K562 (cell line): ENCODE results near the gene LARP4B. TPM values are rescaled to one million over a fixed set of nuclear protein-coding genes. Genes with fewer than 3 reads are reported as not detected.

Source experiments
- ATAC-seq: fragments of 200-7000 bp; cut with Tn5 transposase; 3 replicates; pipeline ENCODE4 v1.9.1; 2020; ENCODE audit warnings: moderate library complexity
- BruUV-seq: library from RNA; stranded (reverse); fragments of 400-500 nt; replicated peaks from 2 replicates; lab custom pipeline; 2021; lab: Mats Ljungman, UMichigan
- CTCF ChIA-PET: fragments of 300-600 bp; formaldehyde crosslinking; extraction: SDS; loops from one replicate; lab custom pipeline; 2021; ENCODE audit warnings: low intra/inter-chr PET ratio; lab: Yijun Ruan, JAX
- POLR2A ChIA-PET: fragments of 300-600, 350-650 bp; sonication (Branson Sonifier 250); formaldehyde crosslinking; extraction: SDS; loops from one replicate; lab custom pipeline; 2021; ENCODE audit warnings: antibody characterized with exemption, inconsistent platforms; lab: Yijun Ruan, JAX
- DNase-seq, 4 experiments: peaks; one replicate each; pipeline versions ENCODE4 v3.0.0 to v3.0.0-alpha.2; 2011 to 2018; ENCODE audit warnings: low spot score in 3 of 4, mixed read lengths in 3 of 4; ENCODE audit errors: extremely low read depth in 1 of 4
- FAIRE-seq: peaks from 2 replicates; lab custom pipeline; 2011; peaks lifted over from hg19 to GRCh38; lab: Jason Lieb, UNC
- H2AFZ ChIP-seq: 2 replicates; pipeline ENCODE4 v1.6.0; 2011; ENCODE audit warnings: low read depth, low read length, control low read depth, inconsistent platforms
- H3K27ac ChIP-seq: fragments of 200-600 bp; 3 replicates; pipeline ENCODE4 v1.8.0; 2011; ENCODE audit warnings: low read depth, mild to moderate bottlenecking, control low read depth, inconsistent platforms, low read length, moderate library complexity, mixed read lengths; ENCODE audit errors: extremely low read depth
- H3K27me3 ChIP-seq, 2 experiments: fragments of 300-600 bp in 1 of 2; 2 replicates in 1 of 2; 3 replicates in 1 of 2; pipeline versions ENCODE4 v1.6.0 to v1.8.0; 2011; ENCODE audit warnings: inconsistent platforms in 2 of 2, low read length in 2 of 2, mild to moderate bottlenecking in 1 of 2, mixed read lengths in 1 of 2, moderate library complexity in 1 of 2; ENCODE audit not compliant: control insufficient read depth in 2 of 2, insufficient read depth in 2 of 2
- H3K36me3 ChIP-seq: fragments of 300-600 bp; 3 replicates; pipeline ENCODE4 v1.8.0; 2011; ENCODE audit warnings: mild to moderate bottlenecking, low read length, inconsistent platforms; ENCODE audit not compliant: control insufficient read depth, insufficient read depth
- H3K4me1 ChIP-seq, 2 experiments: fragments of 200-600 bp in 1 of 2; replicated peaks in 1 of 2; 2 replicates in 1 of 2; 3 replicates in 1 of 2; pipeline versions ENCODE4 v1.5.1 to v1.8.0; 2011; ENCODE audit warnings: inconsistent platforms in 2 of 2, low read length in 2 of 2, mild to moderate bottlenecking in 1 of 2, mixed read lengths in 1 of 2, moderate library complexity in 1 of 2; ENCODE audit not compliant: control insufficient read depth in 2 of 2, insufficient read depth in 2 of 2
- H3K4me2 ChIP-seq: 2 replicates; pipeline ENCODE4 v1.6.1; 2011; ENCODE audit warnings: low read length, control low read depth, inconsistent platforms, mixed read lengths; ENCODE audit not compliant: insufficient read depth
- H3K4me3 ChIP-seq: fragments of 200-600 bp; sonication (generic), shearing (Covaris generic); 2 replicates; pipeline ENCODE4 v1.5.1; 2016; ENCODE audit warnings: control low read depth, inconsistent platforms
- H3K79me2 ChIP-seq: fragments of 200-600 bp; 3 replicates; pipeline ENCODE4 v1.8.0; 2011; ENCODE audit warnings: low read length, inconsistent platforms; ENCODE audit not compliant: control insufficient read depth, insufficient read depth
- H3K9ac ChIP-seq, 2 experiments: 2 replicates each; pipeline versions ENCODE4 v1.6.0 to v1.6.1; 2011; ENCODE audit warnings: low read depth in 2 of 2, low read length in 2 of 2, control low read depth in 1 of 2, inconsistent platforms in 1 of 2, mild to moderate bottlenecking in 1 of 2, mixed read lengths in 1 of 2; ENCODE audit not compliant: insufficient read depth in 1 of 2
- H3K9me1 ChIP-seq: one replicate; pipeline ENCODE4 v1.6.0; 2011; ENCODE audit warnings: inconsistent platforms, mild to moderate bottlenecking, low read length, moderate library complexity; ENCODE audit not compliant: control insufficient read depth, insufficient read depth
- H3K9me3 ChIP-seq: replicated peaks from 2 replicates; pipeline ENCODE4 v1.5.1; 2011; ENCODE audit warnings: low read depth, low read length, inconsistent platforms; ENCODE audit not compliant: control insufficient read depth, insufficient read depth
- H4K20me1 ChIP-seq: replicated peaks from 2 replicates; pipeline ENCODE4 v1.6.1; 2011; ENCODE audit warnings: low read length, inconsistent platforms, mixed read lengths; ENCODE audit not compliant: control insufficient read depth, insufficient read depth
- RBM25 ChIP-seq: fragments of 200-400 bp; formaldehyde crosslinking; IDR thresholded peaks from 2 replicates; pipeline ENCODE4 v1.6.1; 2018; ENCODE audit warnings: low read length, low read depth, moderate library complexity; ENCODE audit not compliant: severe bottlenecking
- YBX1 ChIP-seq: fragments of 450-650 bp; IDR thresholded peaks from 2 replicates; pipeline ENCODE4 v1.7.1; 2016; ENCODE audit warnings: mild to moderate bottlenecking
- ZNF121 ChIP-seq: sonication (generic); formaldehyde crosslinking; conservative IDR thresholded peaks from 2 replicates; pipeline ENCODE4 v1.8.0; 2022; ENCODE audit warnings: missing genetic modification reagents
- ZNF354B ChIP-seq: fragments of 250-450 bp; sonication (Bioruptor Pico); IDR thresholded peaks from 2 replicates; pipeline ENCODE4 v1.4.0; 2020
- WGBS: fragments of 100-300 bp; shearing (Covaris generic); methylation state at CpG from one replicate; pipeline ENCODE4 v1.1.6; 2016; ENCODE audit warnings: low coverage, mixed read lengths; ENCODE audit not compliant: insufficient coverage; ENCODE audit errors: missing lambda C conversion rate; 5-methylcytosine and 5-hydroxymethylcytosine counted together
- in situ Hi-C: fragments of 300-500 bp; cut with MboI; formaldehyde crosslinking; loops from 4 replicates; pipeline ENCODE4 v1.15.0; 2018; ENCODE audit warnings: inconsistent platforms, mixed read lengths
- intact Hi-C: fragments of 100-400 bp; cut with micrococcal nuclease; formaldehyde crosslinking; loops from 2 replicates; pipeline ENCODE4 v1.14.2; 2022
- polyA plus RNA-seq, 8 experiments: library from polyadenylated mRNA; depleted of rRNA in 4 of 8; stranded (reverse) in 5 of 8; unstranded in 3 of 8; fragments of >200 nt; fragmentation: Nextera tagmentation in 2 of 8; fragmentation: Illumina TruSeq in 1 of 8; extraction: Ambion mirVana in 2 of 8; extraction: Trizol in 1 of 8; gene quantifications; 2 replicates each; pipeline versions ENCODE4 v1.2.1 to v1.2.3, GENCODE V29; 2011 to 2014; ENCODE audit warnings: inconsistent platforms in 1 of 8, missing spikeins in 1 of 8
- total RNA-seq, 7 experiments: library from RNA; depleted of rRNA in 6 of 7; stranded (reverse); fragments of >200 nt in 6 of 7; fragmentation: Illumina TruSeq in 2 of 7; extraction: Trizol in 2 of 7; gene quantifications; 2 replicates each; pipeline versions ENCODE4 v1.2.1 to v1.2.3, GENCODE V29; 2011 to 2021; ENCODE audit warnings: low replicate concordance in 1 of 7

LARP4B gene
- total and polyA plus RNA-seq, 9 of the 15 experiments (the other 6 are each of a cell fraction or from before 2014, with no cell fraction given) = 11.8 to 130 (median 42.6) TPM

DNA sequence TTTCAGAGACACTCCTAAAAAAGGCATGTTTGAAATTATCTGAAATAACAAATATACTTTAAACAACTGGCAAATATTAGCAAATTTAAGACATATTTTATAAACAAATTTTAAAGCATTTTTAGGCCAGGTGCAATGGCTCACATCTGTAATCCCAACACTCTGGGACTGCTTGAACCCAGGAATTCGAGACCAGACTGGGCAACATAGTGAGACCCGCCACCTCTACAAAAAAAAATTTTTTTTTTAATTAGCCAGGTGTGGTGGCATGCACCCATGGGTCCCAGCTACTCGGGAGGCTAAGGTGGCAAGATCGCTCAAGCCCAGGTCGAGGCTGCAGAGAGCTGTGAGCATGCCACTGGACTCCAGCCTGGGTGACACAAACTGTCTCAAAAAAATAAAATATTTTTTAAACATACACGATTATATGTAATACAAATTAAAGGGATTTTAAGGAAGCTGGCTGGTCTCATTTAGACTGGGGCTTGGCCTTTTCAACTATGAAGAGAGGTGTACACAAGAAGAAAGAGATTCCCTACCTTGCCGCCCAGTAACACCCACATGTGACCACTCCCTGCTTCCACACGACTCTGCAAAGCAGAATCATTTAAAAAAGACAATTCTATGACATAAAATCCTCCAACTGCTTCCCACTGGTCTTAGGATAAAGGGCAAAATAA lies 7.5 kb downstream of the LARP4B start:
- in situ Hi-C loops = no loop called here
- CTCF ChIA-PET = no interaction called here
- H3K9ac ChIP-seq = no peak overlapping the region
- FAIRE-seq (no peak), DNase-seq (no peak), ATAC-seq (no peak)
- POLR2A ChIA-PET = interaction anchor here (0.6 to 1.2 kb wide), 4 partner anchors 9 to 720 kb away, joined by 3 to 4 read pairs (median 4); no protein-coding TSS in a partner anchor
- no peaks in the 10 kb centered on the region for H3K27me3 ChIP-seq
- no peak overlapping the region for H3K27ac ChIP-seq
- 71% methylated on average over 8 of the region's 8 CpGs for WGBS
- H3K36me3 ChIP-seq = peaks cover 76% of the 10 kb centered on the region
- peaks cover 100% of the 10 kb centered on the region for H3K79me2 ChIP-seq
- no peak overlapping the region for H3K4me3 ChIP-seq
- no TSS peak for BruUV-seq
- H2AFZ ChIP-seq = no peak overlapping the region
- H4K20me1 ChIP-seq = peaks cover 52% of the 10 kb centered on the region
- H3K4me1 ChIP-seq = peaks cover 10 to 19% of the 10 kb centered on the region in 2 experiments; a peak in 3 of 5 replicates
- TF ChIP-seq ZNF121 (CRISPR knock-in tag) (peak; percentile 51), ZNF354B (CRISPR knock-in tag) (no peak), YBX1 (no peak), RBM25 (peak; percentile 38)
- TF ChIP-seq, all 486 proteins: peak for 2
- Histone ChIP-seq H3K9me3 (no peaks in the 10 kb centered on the region), H3K9me1 (peaks cover 4% of the 10 kb centered on the region), H3K4me2 (no peak overlapping the region)
- intact Hi-C loops = no loop called here
